NCI-H2227 (cell line): ENCODE data around the gene KRT83.
"Not testable (repeated sequence)": the region's sequence is repeated elsewhere in the genome, so short reads cannot be mapped to it uniquely, and the experiment has no call there.

Experiments used
- DNase-seq: peaks from one replicate; lab custom pipeline; 2025; ENCODE audit not compliant: unreplicated experiment; lab: John Stamatoyannopoulos, UW

Gene KRT83

GRCh38 chr12:52333321-52333720, 12.1 kb upstream of the KRT83 start:
- DNase-seq, result no peak

GRCh38 chr12:52332381-52332780, 11.2 kb upstream of the KRT83 start:
- no peak for DNase-seq

- DNase-seq, result no peak
Observed at GRCh38 chr12:52331833-52332232, 10.6 kb upstream of the KRT83 start.

GRCh38 chr12:52331039-52331438, 9.8 kb upstream of the KRT83 start:
- no peak for DNase-seq

GRCh38 chr12:52327830-52328500, 6.8 kb upstream of the KRT83 start:
- no peak for DNase-seq

GRCh38 chr12:52327052-52327829, 6.0 kb upstream of the KRT83 start:
- DNase-seq, result peak; percentile 62

GRCh38 chr12:52324153-52324444, 2.9 kb upstream of the KRT83 start:
- DNase-seq, result no peak

- DNase-seq, result no peak
Observed at GRCh38 chr12:52323416-52324152, 2.4 kb upstream of the KRT83 start.

GRCh38 chr12:52323001-52323400, 1.8 kb upstream of the KRT83 start:
- DNase-seq, result no peak

- no peak for DNase-seq
Observed at GRCh38 chr12:52322069-52322468, 871 bp upstream of the KRT83 start.

GRCh38 chr12:52321418-52321817, 220 bp upstream of the KRT83 start:
- DNase-seq, result no peak

GRCh38 chr12:52319097-52319496, 2.1 kb downstream of the KRT83 start:
- DNase-seq, result no peak

- no peak for DNase-seq
Observed at GRCh38 chr12:52318241-52318990, 2.8 kb downstream of the KRT83 start.

GRCh38 chr12:52317468-52318052, 3.6 kb downstream of the KRT83 start:
- no peak for DNase-seq

- no peak for DNase-seq
Observed at GRCh38 chr12:52316701-52317100, 4.5 kb downstream of the KRT83 start.

- DNase-seq, result no peak
Observed at GRCh38 chr12:52316290-52316689, 4.9 kb downstream of the KRT83 start.

GRCh38 chr12:52315721-52316120, 5.5 kb downstream of the KRT83 start:
- DNase-seq, result not testable (repeated sequence)

GRCh38 chr12:52314511-52314910, 6.7 kb downstream of the KRT83 start:
- DNase-seq, result no peak

GRCh38 chr12:52313926-52314325, 7.3 kb downstream of the KRT83 start:
- no peak for DNase-seq

- DNase-seq, result no peak
Observed at GRCh38 chr12:52313461-52313860, 7.7 kb downstream of the KRT83 start.

- DNase-seq, result no peak
Observed at GRCh38 chr12:52312086-52312485, 9.1 kb downstream of the KRT83 start.
